ENCODE data around the gene TBC1D32.

Gene TBC1D32

DNA sequence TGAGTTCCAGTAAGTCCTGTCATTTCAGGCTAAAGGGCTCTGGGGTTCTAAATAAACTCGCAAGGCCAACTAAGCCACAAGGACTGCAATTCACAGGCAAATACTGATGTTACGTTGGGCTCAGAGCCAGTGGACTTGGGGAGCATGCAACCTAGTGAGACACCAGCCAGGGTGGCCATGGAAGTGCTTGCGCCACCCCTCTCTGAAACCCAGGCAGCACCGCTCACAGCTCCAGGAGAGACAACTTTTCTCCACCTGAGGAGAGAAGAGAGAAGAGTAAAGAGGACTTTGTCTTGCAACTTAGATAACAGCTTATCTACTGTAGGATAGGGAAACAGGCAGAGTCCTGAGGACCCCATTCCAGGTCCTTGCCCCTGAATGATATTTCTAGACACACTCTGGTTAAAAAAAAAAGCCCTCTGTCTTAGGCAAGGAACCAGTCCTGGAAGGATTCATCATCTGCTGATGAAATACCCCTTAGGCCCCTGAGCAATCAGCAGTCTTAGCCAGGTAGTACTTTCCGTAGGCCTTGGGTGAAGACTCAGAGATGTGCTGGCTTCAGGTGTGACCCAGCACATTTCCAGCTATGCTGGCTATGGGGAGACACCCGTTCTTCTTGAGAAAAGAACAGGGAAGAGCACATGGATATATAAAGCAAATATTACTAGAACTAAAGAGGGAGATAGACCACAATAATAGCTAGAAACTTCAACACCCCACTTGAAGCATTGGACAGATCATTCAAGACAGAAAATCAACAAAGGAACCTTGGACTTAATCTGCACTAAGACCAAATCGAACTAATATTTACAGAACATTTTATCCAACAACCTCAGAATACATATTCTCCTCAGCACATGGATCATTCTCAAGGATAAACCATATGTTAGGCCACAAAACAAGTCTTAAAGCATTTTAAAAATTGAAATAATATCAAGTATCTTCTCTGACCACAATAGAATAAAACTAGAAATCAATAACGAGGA is 31.5 kb upstream of the TBC1D32 start:
- Mint-ChIP-seq H3K4me1 (no peaks in the 10 kb centered on the region), H3K36me3 (ENCODE audit: low read depth) (no peaks in the 10 kb centered on the region), H3K27ac (no peak overlapping the region), H3K9me3 (no peaks in the 10 kb centered on the region), H3K27me3 (ENCODE audit: low read depth, poor library complexity) (no peaks in the 10 kb centered on the region), H3K4me3 (no peak overlapping the region)
- DNase-seq: no peak
- TF ChIP-seq, protein P1, sequence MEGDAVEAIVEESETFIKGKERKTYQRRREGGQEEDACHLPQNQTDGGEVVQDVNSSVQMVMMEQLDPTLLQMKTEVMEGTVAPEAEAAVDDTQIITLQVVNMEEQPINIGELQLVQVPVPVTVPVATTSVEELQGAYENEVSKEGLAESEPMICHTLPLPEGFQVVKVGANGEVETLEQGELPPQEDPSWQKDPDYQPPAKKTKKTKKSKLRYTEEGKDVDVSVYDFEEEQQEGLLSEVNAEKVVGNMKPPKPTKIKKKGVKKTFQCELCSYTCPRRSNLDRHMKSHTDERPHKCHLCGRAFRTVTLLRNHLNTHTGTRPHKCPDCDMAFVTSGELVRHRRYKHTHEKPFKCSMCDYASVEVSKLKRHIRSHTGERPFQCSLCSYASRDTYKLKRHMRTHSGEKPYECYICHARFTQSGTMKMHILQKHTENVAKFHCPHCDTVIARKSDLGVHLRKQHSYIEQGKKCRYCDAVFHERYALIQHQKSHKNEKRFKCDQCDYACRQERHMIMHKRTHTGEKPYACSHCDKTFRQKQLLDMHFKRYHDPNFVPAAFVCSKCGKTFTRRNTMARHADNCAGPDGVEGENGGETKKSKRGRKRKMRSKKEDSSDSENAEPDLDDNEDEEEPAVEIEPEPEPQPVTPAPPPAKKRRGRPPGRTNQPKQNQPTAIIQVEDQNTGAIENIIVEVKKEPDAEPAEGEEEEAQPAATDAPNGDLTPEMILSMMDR (IDR thresholded peaks at IDR 0.05): no peak

DNA sequence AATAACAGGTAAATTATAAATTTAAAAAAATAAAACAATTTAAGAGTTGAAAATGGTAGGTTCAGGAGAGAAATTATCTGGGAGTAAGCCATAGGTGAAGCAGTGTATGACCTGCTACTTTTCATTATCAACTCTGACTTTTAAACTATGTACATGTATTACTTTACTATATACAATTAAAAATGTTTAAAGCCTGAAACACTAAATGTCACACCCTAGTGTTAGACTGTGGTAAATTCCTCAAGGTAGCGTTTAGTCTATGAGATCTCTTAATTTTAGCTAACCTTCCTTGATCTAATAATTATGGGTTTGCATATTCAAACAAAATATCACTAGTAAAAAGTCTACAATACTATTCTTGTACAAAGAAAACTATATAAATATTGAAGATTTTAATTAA is 22.3 kb upstream of the TBC1D32 start:
- H3K4me1 Mint-ChIP-seq: peaks cover 5% of the 10 kb centered on the region
- TF ChIP-seq, protein P1 (IDR thresholded peaks at IDR 0.05): no peak
- no peaks in the 10 kb centered on the region for H3K27me3 Mint-ChIP-seq (ENCODE audit: low read depth, poor library complexity)
- H3K9me3 Mint-ChIP-seq: no peaks in the 10 kb centered on the region
- H3K27ac Mint-ChIP-seq: no peak overlapping the region
- no peak for DNase-seq
- H3K4me3 Mint-ChIP-seq: no peak overlapping the region
- no peaks in the 10 kb centered on the region for H3K36me3 Mint-ChIP-seq (ENCODE audit: low read depth)

DNA sequence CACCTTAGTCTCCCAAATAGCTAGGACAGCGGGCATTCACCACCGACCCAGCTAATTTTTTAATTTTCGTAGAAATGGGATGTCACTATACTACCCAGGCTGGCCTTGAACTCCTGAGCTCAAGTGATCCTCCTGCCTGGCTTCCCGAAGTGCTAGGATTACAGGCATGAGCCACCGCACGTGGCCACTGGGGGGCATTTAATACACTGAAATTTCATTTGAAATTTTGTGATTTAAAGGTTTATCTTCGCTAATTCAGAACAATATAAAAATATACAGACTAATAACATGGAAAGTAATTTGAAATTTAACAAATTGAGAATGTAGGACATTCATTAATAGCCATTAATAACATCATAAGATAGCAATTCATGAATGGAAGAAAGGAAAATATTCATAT is 20.5 kb upstream of the TBC1D32 start:
- Mint-ChIP-seq H3K9me3 (no peaks in the 10 kb centered on the region), H3K27me3 (ENCODE audit: low read depth, poor library complexity) (no peaks in the 10 kb centered on the region), H3K36me3 (ENCODE audit: low read depth) (no peaks in the 10 kb centered on the region), H3K4me1 (peaks cover 5% of the 10 kb centered on the region), H3K4me3 (no peak overlapping the region), H3K27ac (no peak overlapping the region)
- DNase-seq: no peak
- TF ChIP-seq, protein P1 (IDR thresholded peaks at IDR 0.05): peak; percentile 25

DNA sequence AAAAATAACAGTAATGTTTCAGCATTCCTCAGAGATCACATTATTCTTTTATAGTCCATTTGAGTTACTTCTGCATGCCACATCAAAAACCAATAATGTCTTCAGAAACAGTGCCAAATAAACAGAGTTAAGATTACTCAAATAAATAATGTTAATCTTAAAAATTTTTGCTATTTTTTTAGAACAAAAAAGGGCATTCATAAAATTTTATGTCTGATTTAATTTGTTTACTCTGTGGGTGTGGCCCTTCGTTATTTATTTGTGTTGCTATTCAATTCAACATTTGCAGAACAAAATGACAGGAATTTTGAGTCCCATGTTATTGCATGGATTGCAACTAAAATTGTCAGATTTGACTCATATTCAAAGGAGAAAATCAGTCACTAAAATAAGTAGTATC is 18.7 kb upstream of the TBC1D32 start:
- TF ChIP-seq, protein P1 (IDR thresholded peaks at IDR 0.05): no peak
- Mint-ChIP-seq H3K27ac (no peak overlapping the region), H3K9me3 (no peaks in the 10 kb centered on the region), H3K36me3 (ENCODE audit: low read depth) (no peaks in the 10 kb centered on the region), H3K27me3 (ENCODE audit: low read depth, poor library complexity) (no peaks in the 10 kb centered on the region), H3K4me3 (no peak overlapping the region), H3K4me1 (peaks cover 5% of the 10 kb centered on the region)
- DNase-seq: no peak

DNA sequence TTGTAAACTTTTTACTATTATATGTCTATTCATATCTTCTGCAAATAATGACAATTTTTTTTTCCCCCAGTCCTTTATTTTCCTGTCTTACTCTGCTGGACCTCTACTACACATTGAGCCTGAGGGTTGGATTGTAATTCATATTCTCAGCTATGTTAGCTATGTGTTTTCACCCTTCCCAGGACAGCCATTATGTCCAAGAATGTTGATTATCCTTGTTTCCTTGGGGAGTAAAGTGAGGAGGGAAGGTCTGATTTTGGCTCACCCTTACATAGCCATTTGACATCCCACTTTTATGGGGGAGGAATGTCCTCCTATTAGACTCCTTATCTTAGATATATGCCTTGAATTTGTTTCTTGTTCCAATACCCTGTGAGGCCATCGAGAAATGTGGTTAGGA is 17.6 kb upstream of the TBC1D32 start:
- Mint-ChIP-seq H3K36me3 (ENCODE audit: low read depth) (no peaks in the 10 kb centered on the region), H3K4me3 (no peak overlapping the region), H3K27ac (no peak overlapping the region), H3K27me3 (ENCODE audit: low read depth, poor library complexity) (no peaks in the 10 kb centered on the region), H3K9me3 (no peaks in the 10 kb centered on the region), H3K4me1 (peaks cover 5% of the 10 kb centered on the region)
- TF ChIP-seq, protein P1 (IDR thresholded peaks at IDR 0.05): no peak
- no peak for DNase-seq

DNA sequence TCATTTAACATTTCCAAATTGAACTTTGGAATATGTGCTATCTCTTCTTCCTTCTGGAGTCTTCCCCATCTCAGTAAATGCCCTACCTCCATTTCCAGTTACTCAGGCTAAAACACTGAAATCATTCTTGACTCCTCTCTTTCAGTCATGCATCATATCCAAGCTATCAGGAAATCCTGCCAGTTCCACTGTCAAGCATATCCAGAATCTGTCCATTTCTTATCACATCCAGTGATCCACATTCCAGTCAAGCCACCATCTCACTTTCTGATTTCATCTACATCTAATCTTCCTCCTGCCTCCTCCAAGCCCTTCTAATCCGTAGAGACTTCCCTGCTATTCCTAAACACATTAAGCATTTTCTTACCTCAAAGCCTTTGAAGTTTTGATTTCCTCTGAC is 15.3 kb upstream of the TBC1D32 start:
- no peaks in the 10 kb centered on the region for H3K9me3 Mint-ChIP-seq
- no peaks in the 10 kb centered on the region for H3K36me3 Mint-ChIP-seq (ENCODE audit: low read depth)
- no peaks in the 10 kb centered on the region for H3K27me3 Mint-ChIP-seq (ENCODE audit: low read depth, poor library complexity)
- DNase-seq: no peak
- TF ChIP-seq, protein P1 (IDR thresholded peaks at IDR 0.05): no peak
- peaks cover 5% of the 10 kb centered on the region for H3K4me1 Mint-ChIP-seq
- H3K27ac Mint-ChIP-seq: no peak overlapping the region
- H3K4me3 Mint-ChIP-seq: no peak overlapping the region

Data from nephron progenitor cell (in vitro differentiated cells).